ENCODE data around the gene HSPD1. TPM values are rescaled to one million over a fixed set of nuclear protein-coding genes. Genes with fewer than 3 reads are reported as not detected.

Gene HSPD1
- total and polyA plus RNA-seq, 9 of the 15 experiments (the other 6 are each of a cell fraction or from before 2014, with no cell fraction given) = 398 to 1,014 (median 622) TPM

- TF ChIP-seq ZBTB40 (IDR thresholded peaks at IDR 0.05) = peak; percentile 88
- TF ChIP-seq ZBTB40 (CRISPR knock-in tag; IDR thresholded peaks at IDR 0.05) = no peak
- TF ChIP-seq DNMT1 (IDR thresholded peaks at IDR 0.05) = no peak
- no peak for TF ChIP-seq ZNF197 (CRISPR knock-in tag; IDR thresholded peaks at IDR 0.05; ENCODE audit: low read depth)
- TF ChIP-seq ZNF511 (CRISPR knock-in tag; IDR thresholded peaks at IDR 0.05) = peak; percentile 76; the same call in 1 of the 2 replicates
- TF ChIP-seq, protein P1, sequence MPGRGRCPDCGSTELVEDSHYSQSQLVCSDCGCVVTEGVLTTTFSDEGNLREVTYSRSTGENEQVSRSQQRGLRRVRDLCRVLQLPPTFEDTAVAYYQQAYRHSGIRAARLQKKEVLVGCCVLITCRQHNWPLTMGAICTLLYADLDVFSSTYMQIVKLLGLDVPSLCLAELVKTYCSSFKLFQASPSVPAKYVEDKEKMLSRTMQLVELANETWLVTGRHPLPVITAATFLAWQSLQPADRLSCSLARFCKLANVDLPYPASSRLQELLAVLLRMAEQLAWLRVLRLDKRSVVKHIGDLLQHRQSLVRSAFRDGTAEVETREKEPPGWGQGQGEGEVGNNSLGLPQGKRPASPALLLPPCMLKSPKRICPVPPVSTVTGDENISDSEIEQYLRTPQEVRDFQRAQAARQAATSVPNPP (IDR thresholded peaks at IDR 0.05; ENCODE audit: borderline replicate concordance, insufficient read depth, insufficient read length) = no peak
- peak; percentile 93 for TF ChIP-seq CREB1 (IDR thresholded peaks at IDR 0.05)
- peak; percentile 87 for TF ChIP-seq CREB1 (CRISPR knock-in tag; IDR thresholded peaks at IDR 0.05)
- TF ChIP-seq NFYB (IDR thresholded peaks at IDR 0.05; ENCODE audit: extremely low read depth, insufficient read length) = no peak
- no peak for TF ChIP-seq DEAF1 (CRISPR knock-in tag; IDR thresholded peaks at IDR 0.05)
- TF ChIP-seq BRCA1 (IDR thresholded peaks at IDR 0.05) = no peak
- TF ChIP-seq BRCA1 (CRISPR knock-in tag; IDR thresholded peaks at IDR 0.05) = no peak
- peak; percentile 77 for TF ChIP-seq MTA1 (IDR thresholded peaks at IDR 0.05; ENCODE audit: borderline replicate concordance)
- no peak for TF ChIP-seq CBX1 (IDR thresholded peaks at IDR 0.05; ENCODE audit: low read depth)
Measured at GRCh38 chr2:197499594-197500502, at the start of gene HSPD1, which contains the start of gene HSPE1 (continued).

Data from K562 (cell line).